ENCODE measurements around the gene SLC11A2.
"Not testable (repeated sequence)": the region's sequence is repeated elsewhere in the genome, so short reads cannot be mapped to it uniquely, and the experiment has no call there.

Gene SLC11A2

GRCh38 chr12:50947933-50948626, 78.1 kb downstream of the SLC11A2 start:
- no peak for DNase-seq

DNA sequence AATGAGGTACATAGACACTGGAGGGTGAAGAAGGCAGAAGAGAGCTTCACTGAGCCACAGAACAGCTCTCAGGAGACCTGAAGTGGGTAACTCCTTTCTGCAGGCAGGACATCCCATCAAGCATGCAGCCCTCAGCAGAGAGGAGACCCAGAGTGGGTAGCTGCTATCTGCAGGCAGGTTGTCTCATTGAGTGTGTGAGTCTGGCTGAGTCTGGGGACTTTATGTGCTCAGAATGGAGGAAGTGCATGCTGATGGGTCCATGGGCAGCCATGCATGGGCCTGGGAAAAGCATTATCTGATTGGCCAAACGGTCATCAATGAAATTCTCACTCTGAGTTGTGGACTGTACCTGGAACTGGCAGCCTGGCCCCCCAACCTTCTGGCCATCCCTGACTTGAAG, 88.5 kb downstream of the SLC11A2 start:
- no peak for DNase-seq

DNA sequence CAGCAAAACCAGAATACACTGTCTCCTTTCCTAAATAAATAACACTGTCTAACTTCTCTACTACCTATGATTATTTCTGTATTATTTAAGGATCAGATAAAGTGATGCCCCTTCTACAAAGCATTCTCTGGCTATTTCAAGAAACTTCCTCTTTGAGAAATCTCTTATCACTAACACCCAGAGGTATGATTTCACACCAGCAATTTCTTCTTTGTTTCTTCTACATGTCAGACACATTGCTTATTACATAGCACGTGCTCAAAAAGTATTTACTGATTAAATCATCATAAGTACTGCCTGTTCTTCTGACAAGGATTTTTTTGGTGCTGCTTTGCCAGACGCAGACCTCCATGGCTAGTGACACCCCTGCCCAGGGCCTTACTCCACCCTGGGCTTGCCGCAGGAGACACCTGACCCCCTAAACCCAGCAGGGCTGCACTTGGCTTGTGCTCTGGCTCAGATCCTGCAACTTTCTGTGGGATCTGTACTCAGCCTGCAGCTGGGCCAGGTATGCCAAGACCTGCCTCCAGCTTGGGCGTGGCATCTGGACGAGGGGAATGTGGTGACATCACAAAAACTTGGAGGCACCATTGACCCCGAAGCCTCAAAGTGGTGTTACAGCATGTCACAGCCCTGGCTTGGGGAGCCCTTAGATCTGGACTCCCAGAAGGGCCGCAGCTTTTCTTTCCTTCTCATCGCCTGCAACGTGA, 89.2 kb downstream of the SLC11A2 start:
- no peak for DNase-seq

GRCh38 chr12:50934981-50935807, 91.0 kb downstream of the SLC11A2 start:
- DNase-seq = no peak

- DNase-seq = no peak
These were observed 91.8 kb downstream of the SLC11A2 start for GRCh38 chr12:50934371-50934851.

DNA sequence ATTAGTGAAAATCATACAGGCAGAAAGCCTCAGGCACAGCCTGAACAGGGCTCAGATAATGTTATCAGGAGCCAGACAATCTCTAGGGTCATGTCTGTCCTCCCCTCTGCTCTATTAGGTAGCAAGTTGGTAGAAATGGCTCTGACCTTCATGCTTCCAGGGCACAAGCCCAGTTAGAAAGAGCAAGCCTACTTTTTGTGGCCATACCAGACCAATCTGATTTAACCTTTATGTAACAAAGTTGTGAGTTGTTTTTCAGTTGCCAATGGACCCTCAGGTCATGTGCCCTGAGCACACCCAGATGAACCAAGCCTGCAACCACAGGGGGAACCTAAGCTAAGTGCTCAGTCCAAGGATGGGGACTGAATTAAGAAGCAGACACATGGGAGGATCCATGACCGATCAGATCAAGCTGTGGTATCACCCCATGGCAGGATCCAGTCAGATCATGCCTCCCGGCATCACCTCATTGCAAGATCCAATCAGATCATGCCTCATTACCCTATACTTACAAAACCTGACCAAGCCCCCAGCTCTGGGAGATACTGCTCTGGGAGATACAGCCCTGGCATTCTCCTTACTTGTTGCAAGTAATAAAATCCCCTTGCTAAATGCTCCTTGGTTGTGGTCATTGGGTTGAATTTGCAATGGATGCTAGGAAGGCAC, 92.6 kb downstream of the SLC11A2 start:
- no peak for DNase-seq

- DNase-seq = no peak
These were observed 93.3 kb downstream of the SLC11A2 start for GRCh38 chr12:50932787-50933280.

GRCh38 chr12:50930477-50930876, 95.7 kb downstream of the SLC11A2 start:
- not testable (repeated sequence) for DNase-seq

- peak in 1 of 2 experiments; percentile 4 for DNase-seq
These were observed 96.4 kb downstream of the SLC11A2 start for GRCh38 chr12:50929831-50930230.
